Iris pigment epithelial cell (primary cell): ENCODE results near the gene CCDC89.
"Not testable (repeated sequence)": the region's sequence is repeated elsewhere in the genome, so short reads cannot be mapped to it uniquely, and the experiment has no call there.

Experiments
- DNase-seq: peaks from one replicate; pipeline ENCODE4 v3.0.0-alpha.2; 2011; ENCODE audit warnings: low read depth

CCDC89 gene

GRCh38 chr11:85694385-85694980 lies 8.5 kb upstream of the CCDC89 start:
- DNase-seq: peak; percentile 60

- no peak for DNase-seq
Observed at GRCh38 chr11:85685125-85685819, 723 bp downstream of the CCDC89 start.

GRCh38 chr11:85682330-85683305 lies 3.4 kb downstream of the CCDC89 start:
- peak; percentile 23 for DNase-seq

GRCh38 chr11:85680897-85681296 lies 5.1 kb downstream of the CCDC89 start:
- DNase-seq: no peak

- DNase-seq: no peak
Observed at GRCh38 chr11:85679576-85679975, 6.4 kb downstream of the CCDC89 start.

- DNase-seq: no peak
Observed at GRCh38 chr11:85673393-85673792, 12.6 kb downstream of the CCDC89 start.

GRCh38 chr11:85672105-85672902 lies 13.7 kb downstream of the CCDC89 start:
- no peak for DNase-seq

- DNase-seq: not testable (repeated sequence)
Observed at GRCh38 chr11:85670949-85671663, 14.9 kb downstream of the CCDC89 start.

- no peak for DNase-seq
Observed at GRCh38 chr11:85668157-85668556, 17.8 kb downstream of the CCDC89 start.

GRCh38 chr11:85666687-85667086 lies 19.3 kb downstream of the CCDC89 start:
- DNase-seq: no peak

GRCh38 chr11:85665733-85666132 lies 20.3 kb downstream of the CCDC89 start:
- DNase-seq: no peak

- DNase-seq: peak; percentile 94
Observed at GRCh38 chr11:85664615-85665481, 21.1 kb downstream of the CCDC89 start, which contains the start of gene CREBZF. Gene CREBZF, minus strand, starts transcription at chr11:85665129. Its CDS starts 254 bp downstream, at chr11:85664875.

- peak; percentile 49 for DNase-seq
Observed at GRCh38 chr11:85663753-85664614, 22.0 kb downstream of the CCDC89 start.

- DNase-seq: no peak
Observed at GRCh38 chr11:85663080-85663752, 22.8 kb downstream of the CCDC89 start.

GRCh38 chr11:85661972-85662664 lies 23.9 kb downstream of the CCDC89 start:
- no peak for DNase-seq

GRCh38 chr11:85658180-85658579 lies 27.8 kb downstream of the CCDC89 start:
- no peak for DNase-seq

- DNase-seq: no peak
Observed at GRCh38 chr11:85656777-85657176, 29.2 kb downstream of the CCDC89 start.

GRCh38 chr11:85654343-85654742 lies 31.7 kb downstream of the CCDC89 start:
- not testable (repeated sequence) for DNase-seq
